ENCODE results near the gene OR2M7. TPM values are rescaled to one million over a fixed set of nuclear protein-coding genes. Genes with fewer than 3 reads are reported as not detected.

The OR2M7 gene
- total RNA-seq, 1 donor from 2014 or later = not detected

GRCh38 chr1:248288391-248288790 is 36.0 kb downstream of the OR2M7 start:
- Mint-ChIP-seq H3K4me3 (no peak overlapping the region), H3K27me3 (ENCODE audit: insufficient read depth) (no peaks in the 10 kb centered on the region), H3K9me3 (no peaks in the 10 kb centered on the region), H3K36me3 (ENCODE audit: low read depth) (no peaks in the 10 kb centered on the region), H3K4me1 (ENCODE audit: low read depth) (no peaks in the 10 kb centered on the region), H3K27ac (no peak overlapping the region)
- DNase-seq (ENCODE audit: low spot score) = no peak
- intact Hi-C loops (cut with micrococcal nuclease) = no loop called here

GRCh38 chr1:248277876-248278275 is 46.5 kb downstream of the OR2M7 start, which contains the start of gene OR2T33:
OR2T33 (minus strand) TSS chr1:248277976; CDS start chr1:248273814, 4,162 bp downstream.
- intact Hi-C loops (cut with micrococcal nuclease) = no loop called here
- no peaks in the 10 kb centered on the region for H3K36me3 Mint-ChIP-seq (ENCODE audit: low read depth)
- H3K27ac Mint-ChIP-seq = no peak within 1 kb of the TSS
- no peaks in the 10 kb centered on the region for H3K27me3 Mint-ChIP-seq (ENCODE audit: insufficient read depth)
- no peak for DNase-seq (ENCODE audit: low spot score)
- no peaks in the 10 kb centered on the region for H3K4me1 Mint-ChIP-seq (ENCODE audit: low read depth)
- H3K9me3 Mint-ChIP-seq = no peaks in the 10 kb centered on the region
- no peak within 1 kb of the TSS for H3K4me3 Mint-ChIP-seq

Other genes with a start within 250 kb of the OR2M7 start
- gene OR2L13, start 229.4 kb downstream of the OR2M7 start, total RNA-seq = not detected in 2 replicates
- not detected in 2 replicates for gene OR2M5, start 179.4 kb downstream of the OR2M7 start, total RNA-seq
- not detected in 2 replicates for gene OR2M2, start 149.7 kb downstream of the OR2M7 start, total RNA-seq
- not detected in 2 replicates for gene OR2M3, start 127.3 kb downstream of the OR2M7 start, total RNA-seq
- not detected in 2 replicates for gene OR2M4, start 93.2 kb downstream of the OR2M7 start, total RNA-seq
- gene OR2T33, start 46.6 kb downstream of the OR2M7 start, total RNA-seq = not detected in 2 replicates
- gene OR2T12, start 21.1 kb downstream of the OR2M7 start, total RNA-seq = not detected in 2 replicates
- gene OR14C36, start 24.2 kb upstream of the OR2M7 start, total RNA-seq = not detected in 2 replicates
- gene OR2T4, start 37.1 kb upstream of the OR2M7 start, total RNA-seq = not detected in 2 replicates
- gene OR2T6, start 51.2 kb upstream of the OR2M7 start, total RNA-seq = not detected in 2 replicates
- gene OR2T1, start 78.5 kb upstream of the OR2M7 start, total RNA-seq = not detected in 2 replicates
- gene OR2T2, start 121.1 kb upstream of the OR2M7 start, total RNA-seq = not detected in 2 replicates
- not detected in 2 replicates for gene OR2T3, start 148.8 kb upstream of the OR2M7 start, total RNA-seq
- not detected in 2 replicates for gene OR2T5, start 164.0 kb upstream of the OR2M7 start, total RNA-seq
- gene OR2G6, start 183.5 kb upstream of the OR2M7 start, total RNA-seq = not detected in 2 replicates
- gene OR2T29, start 238.2 kb upstream of the OR2M7 start, total RNA-seq = not detected in 2 replicates

All from activated T-helper 1 cell treated with anti-CD3 and anti-CD28 coated beads, Interleukin-12 subunit alpha, Interleukin-12 subunit beta, Interleukin-2, Interleukin-4 antibody, amounts not matched to agents 30 ng/mL and 10 ng/mL and 1 ng/mL, durations not matched to agents 14 hours and 24 hours and 36 hours (primary cell).